HG03196 (cell line): ENCODE results near the gene MCAM.

Source experiments
- ATAC-seq: cut with Tn5 transposase; IDR thresholded peaks from one replicate; pipeline ENCODE4 v1.9.1; 2021; ENCODE audit not compliant: unreplicated experiment

The MCAM gene

GRCh38 chr11:119309953-119310681 is 6.8 kb downstream of the MCAM start:
- ATAC-seq: no peak

- ATAC-seq: no peak
Observed at GRCh38 chr11:119309411-119309810, 7.5 kb downstream of the MCAM start.

- ATAC-seq: no peak
Observed at GRCh38 chr11:119307974-119308373, 9.0 kb downstream of the MCAM start.

- no peak for ATAC-seq
Observed at GRCh38 chr11:119307219-119307618, 9.7 kb downstream of the MCAM start.

DNA sequence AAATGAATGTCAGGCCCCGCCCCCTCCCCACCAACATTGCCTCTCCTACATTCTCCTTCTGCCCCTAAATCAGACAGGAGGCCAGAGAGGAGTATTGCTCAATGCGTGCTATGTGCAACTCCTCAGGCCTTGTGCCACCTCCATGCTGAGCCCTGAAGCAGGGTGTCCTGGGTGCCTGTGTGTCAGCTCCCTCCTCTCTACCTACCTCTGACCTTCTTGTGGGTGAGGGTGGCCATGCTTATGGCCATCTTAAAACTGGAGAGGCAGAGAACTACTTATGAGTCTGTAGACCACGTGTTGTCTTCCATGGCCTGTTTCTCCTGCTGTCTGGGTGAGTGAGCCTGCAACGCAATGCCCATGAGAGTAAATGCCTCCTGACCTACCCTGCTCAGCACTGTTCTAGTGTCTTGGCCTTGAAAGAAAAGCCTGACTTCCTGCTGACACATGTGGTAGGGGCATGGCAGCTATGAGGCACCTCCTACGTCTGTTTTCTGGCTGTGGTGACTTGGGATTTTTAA is 10.5 kb downstream of the MCAM start:
- ATAC-seq: no peak

GRCh38 chr11:119305556-119306372 is 11.2 kb downstream of the MCAM start:
- ATAC-seq: no peak

DNA sequence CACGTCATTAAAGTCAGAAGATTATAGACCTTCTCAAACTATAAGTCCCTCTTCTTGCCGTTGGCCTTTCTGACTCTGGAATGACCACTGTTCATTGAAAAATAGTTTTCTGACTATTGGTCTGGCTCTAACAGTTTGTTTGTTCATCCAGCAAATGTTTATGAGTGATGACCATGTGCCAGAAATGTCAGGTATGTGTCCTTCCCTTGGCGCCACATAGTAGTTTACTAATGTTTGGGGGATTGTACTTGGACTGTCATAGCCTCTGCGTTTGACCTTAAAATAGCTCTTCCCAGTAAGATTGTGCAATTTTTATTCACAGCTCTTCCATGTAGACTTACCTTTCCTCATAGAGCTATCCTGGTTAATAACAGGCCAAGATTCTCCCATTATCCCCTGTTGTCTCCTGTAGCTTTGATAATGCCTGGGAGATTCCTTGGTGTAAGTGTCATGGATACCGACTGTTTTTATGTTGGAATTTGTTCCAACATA is 13.7 kb downstream of the MCAM start:
- no peak for ATAC-seq

- ATAC-seq: no peak
Observed at GRCh38 chr11:119300198-119300964, 16.5 kb downstream of the MCAM start.

DNA sequence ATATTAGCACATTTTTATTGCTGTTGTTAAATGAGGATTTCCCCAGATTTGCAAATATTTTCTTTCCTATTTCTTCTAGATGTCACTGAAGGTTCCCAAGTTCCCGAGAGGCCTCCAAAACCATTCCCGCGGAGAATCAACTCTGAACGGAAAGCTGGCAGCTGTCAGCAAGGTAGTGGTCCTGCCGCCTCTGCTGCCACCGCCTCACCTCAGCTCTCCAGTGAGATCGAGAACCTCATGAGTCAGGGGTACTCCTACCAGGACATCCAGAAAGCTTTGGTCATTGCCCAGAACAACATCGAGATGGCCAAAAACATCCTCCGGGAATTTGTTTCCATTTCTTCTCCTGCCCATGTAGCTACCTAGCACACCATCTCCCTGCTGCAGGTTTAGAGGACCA is 17.5 kb downstream of the MCAM start:
- ATAC-seq: no peak

GRCh38 chr11:119298726-119299125 is 18.2 kb downstream of the MCAM start:
- ATAC-seq: no peak

DNA sequence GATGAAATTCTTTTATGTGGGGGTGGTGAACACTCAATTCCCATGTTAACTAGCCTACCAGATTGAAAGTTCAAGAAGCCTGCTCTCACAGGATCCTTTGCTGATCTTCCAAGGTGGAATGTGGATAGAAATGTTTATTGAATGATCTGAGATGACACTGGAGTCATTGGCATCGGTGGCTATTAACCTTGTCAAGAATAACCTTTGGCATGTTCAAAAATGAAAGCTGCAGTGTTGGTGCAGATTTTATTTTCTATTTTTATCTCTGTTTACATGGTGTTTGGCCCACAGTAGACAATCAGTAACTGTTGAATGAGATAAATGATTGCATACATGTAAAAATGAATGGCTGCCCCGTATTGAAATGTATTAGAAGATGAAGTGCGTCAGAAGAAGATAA is 19.0 kb downstream of the MCAM start:
- no peak for ATAC-seq

DNA sequence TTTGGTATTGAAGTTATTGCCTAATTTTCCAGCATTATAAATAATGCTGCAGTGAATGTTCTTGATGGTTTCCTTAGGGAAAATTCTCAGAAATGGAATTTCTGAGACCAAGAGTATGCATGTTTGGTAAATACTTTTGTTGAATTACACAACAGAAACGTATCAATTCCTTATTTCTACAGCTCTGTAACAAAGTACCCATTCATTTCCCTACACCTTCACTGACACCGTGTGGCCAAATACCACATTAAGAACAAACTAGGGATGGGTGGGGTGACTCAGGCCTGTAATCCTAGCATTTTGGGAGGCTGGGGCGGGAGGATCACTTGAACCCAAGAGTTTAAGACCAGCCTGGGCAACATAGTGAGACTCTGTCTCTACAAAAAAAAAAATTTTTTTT is 21.8 kb downstream of the MCAM start:
- ATAC-seq: no peak

- no peak for ATAC-seq
Observed at GRCh38 chr11:119293461-119293860, 23.5 kb downstream of the MCAM start.

DNA sequence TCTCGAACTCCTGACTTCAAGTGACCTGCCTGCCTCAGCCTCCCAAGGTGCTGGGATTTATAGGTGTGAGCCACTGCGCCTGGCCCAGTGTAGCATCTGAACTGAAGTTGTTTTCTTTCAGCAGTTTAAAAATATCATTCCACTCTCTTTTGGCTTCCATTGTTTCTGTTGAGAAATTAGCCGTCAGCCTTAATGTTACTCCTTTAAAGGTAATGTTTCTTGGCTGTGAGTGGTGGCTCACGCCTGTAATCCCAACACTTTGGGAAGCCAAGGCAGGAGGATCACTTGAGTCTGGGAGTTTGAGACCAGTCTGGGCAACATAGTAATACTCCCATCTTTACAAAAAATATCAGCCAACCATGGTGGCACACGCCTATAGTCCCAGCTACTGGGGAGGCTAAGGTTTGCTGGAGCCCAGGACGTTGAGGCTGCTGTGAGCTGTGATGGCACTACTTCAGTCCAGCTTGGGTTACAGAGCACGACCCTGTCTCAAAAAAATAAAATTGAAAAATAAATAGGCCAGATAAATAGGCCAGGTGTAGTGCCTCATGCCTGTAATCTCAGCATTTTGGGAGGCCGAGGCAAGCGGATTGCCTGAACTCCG is 25.9 kb downstream of the MCAM start:
- ATAC-seq: no peak

DNA sequence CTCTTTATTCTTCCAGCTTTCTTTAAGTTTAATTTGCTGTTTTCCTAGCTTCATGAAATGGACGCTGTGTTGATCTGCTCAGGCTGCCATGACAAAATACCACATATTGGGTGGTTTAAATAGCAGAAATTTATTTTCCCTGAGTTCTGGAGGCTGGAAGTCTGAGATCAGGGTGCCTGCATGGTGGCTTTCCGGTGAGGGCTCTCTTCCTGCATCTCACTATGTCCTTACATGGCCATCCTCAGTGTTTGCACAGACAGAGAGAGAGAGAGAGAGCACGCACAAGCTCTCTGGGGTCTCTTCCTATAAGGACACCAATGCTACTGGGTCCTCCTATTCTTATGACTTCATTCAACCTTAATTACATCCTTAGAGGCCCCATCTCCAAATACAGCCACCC is 28.7 kb downstream of the MCAM start:
- ATAC-seq: no peak

GRCh38 chr11:119285431-119285830 is 31.5 kb downstream of the MCAM start:
- no peak for ATAC-seq

- peak; percentile 53 for ATAC-seq
Observed at GRCh38 chr11:119284344-119285157, 32.4 kb downstream of the MCAM start.

GRCh38 chr11:119282495-119282894 is 34.4 kb downstream of the MCAM start:
- no peak for ATAC-seq

- no peak for ATAC-seq
Observed at GRCh38 chr11:119277660-119278059, 39.3 kb downstream of the MCAM start.

GRCh38 chr11:119273721-119274120 is 43.2 kb downstream of the MCAM start:
- no peak for ATAC-seq
